DMS53 (cell line): ENCODE results near the gene SCG5.

Experiments
- DNase-seq: peaks from one replicate; lab custom pipeline; 2025; lab: John Stamatoyannopoulos, UW

Gene SCG5

DNA sequence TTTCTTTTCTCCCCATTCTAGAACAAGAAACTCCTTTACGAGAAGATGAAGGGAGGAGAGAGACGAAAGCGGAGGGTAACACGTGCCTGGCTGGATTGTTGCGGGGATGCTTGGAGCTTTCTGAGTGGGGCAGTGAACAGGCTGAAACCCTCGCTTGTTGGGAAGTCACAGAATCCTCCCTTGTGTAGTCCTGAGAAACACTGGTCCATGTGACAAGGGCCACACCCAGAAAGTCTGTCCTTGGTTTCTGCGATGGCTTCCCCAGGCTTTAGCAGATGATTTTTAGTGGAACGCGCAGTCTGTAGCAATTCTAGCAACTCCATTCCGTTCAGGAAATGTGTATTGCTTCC, 50.2 kb downstream of the SCG5 start:
- DNase-seq = no peak

DNA sequence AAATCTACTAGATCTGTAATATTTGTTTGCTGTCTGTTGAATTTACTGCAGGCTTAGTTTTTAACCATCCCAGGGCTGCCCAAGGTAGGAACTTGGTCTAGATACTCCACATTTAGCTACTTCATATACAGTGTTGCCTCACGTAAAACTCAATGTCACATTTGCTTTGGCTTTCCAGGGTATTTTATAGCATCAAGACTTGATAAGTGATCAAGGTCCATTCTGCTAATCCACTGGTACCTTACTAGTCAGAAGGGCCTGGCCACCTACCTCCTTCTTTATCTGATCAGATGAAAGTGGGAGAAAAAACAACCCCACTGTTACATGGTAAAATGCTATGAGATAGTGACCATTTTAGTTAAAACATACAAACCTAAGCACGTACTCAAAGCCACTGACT, 50.8 kb downstream of the SCG5 start:
- no peak for DNase-seq

DNA sequence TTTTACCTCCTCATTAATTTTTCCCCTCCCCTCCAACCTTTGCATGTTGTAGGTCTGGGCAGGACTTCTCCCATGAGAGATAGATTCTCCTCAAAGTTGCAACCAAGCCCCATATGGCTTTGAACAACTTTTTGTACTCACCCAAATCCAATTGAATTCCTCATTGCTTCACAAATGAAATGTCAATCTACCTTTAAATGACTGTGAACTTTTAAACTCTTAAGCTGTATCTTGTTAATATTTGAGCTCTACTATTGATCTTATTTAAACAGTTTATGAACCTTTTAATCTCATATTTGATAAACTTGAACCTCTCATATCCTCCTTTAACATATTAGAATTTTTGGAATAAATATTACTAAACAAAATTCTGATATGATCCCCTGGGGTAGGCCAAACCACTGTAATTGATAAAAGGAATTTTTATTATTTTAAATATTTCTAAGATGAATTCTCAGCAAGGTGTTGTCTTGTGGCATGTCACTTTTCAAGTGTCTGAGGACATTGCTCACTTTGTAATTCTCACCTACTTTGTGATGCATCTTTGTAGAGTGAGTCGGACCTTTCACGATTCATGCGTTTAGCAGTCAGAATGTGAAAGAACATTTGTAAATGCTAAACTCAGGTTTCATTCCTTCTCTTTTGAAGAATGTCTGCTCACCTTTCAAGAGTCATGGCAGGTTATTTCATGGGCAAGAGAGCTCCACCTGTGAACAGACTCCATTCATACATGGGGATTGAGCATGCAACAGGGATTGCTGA, 52.9 kb downstream of the SCG5 start:
- no peak for DNase-seq

DNA sequence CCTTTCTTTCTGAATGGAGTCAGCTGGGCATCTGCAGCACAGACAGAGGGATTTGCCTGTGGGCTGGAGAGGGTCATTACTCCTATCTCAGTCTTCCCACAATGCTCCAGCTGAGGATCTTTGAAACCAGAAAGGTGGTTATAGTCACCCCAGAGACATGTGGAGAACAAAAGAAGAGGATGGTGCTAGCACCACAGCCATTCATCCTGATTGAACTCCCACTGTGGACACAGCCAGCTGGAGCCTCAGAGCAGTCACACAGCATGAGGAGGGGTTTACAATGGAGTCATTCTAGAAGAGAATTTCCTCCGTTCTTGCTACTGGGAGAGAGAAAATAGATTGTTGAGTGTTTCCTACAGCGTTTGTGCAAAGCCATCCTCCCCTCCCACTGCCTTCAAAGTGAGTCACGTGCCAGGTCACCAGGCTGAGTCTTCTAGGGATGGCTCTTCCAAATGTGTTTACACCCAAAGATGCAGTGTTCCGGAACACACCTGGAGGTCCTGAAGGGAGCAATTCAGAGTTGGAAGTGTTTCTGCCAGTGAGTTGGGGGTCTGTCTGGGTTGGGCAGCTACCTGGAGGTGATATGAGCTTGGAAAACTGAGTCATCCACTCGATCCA, 57.4 kb downstream of the SCG5 start:
- no peak for DNase-seq

DNA sequence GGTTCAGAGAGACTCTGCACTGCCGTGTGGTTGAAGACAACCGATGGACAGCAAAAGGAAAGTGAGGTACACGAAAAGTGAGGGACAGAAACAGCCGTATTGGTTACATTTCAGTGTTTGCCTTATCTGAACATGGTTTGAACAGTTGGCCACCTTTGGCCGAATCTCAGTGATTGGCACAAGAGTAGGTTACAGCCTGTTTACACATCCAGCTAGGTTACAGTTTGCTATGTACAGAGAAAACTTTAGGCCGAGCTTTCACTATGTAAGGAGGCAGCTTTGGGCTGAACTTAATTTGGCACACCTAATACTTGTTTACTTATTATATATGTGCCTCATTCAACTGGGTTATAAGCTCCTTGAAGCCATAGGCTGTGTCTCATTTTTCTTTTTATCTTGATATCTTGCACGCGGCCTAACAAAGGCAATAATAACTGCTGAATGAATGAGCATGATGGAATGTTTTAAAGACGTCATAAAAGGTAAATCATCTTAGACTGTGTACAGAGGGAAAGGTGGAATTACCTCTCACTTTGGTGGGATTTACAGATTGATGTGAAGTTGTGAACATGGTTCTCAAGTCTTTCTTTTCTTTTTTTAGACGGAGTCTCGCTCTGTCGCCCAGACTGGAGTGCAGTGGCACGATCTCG, 59.1 kb downstream of the SCG5 start:
- no peak for DNase-seq

DNA sequence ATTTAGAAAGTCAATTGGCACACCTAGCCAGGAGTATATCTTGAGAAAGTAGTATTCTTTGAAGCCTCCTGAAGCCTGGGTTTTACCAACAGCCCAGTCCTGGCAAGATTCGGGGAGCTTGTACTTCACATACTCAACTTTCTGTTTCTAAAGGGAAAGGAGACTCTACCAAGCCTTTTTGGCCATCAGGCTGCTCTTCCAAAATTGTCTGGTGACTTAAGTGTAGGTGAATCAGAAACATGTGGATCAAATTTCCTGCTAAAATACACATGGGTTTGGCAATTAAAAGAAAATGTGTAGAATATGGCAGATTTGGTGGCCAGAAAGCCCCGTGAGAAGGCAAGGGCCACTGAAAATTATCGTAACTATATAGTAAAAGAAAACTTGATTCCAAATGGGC, 60.4 kb downstream of the SCG5 start:
- DNase-seq = no peak

DNA sequence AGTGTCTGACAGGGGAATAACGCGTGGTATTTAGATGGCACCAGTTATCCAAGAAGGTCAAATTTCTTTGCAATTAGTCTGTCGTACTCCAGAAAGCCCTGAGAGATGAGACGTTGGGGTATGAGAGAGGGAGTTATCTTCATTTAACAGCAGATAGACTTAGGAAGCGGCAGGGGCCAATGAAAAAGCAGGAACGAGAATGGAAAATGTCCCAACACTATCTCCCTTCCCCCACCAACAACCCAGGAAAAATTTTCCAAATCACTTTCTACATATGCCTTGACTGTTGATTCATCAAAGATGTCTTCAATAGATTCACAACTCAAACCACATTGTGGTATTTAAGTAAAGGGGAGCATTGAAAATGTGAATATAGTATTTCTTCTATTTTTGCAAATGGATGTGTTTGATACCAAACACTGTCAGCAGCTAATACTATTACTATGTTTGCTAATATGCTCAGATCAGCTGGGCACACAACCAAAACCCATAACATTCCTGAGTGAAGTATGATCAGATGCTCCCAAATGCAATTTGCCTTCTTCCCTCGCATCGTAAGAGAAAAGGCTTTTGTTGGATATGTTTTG, 63.0 kb downstream of the SCG5 start:
- no peak for DNase-seq

DNA sequence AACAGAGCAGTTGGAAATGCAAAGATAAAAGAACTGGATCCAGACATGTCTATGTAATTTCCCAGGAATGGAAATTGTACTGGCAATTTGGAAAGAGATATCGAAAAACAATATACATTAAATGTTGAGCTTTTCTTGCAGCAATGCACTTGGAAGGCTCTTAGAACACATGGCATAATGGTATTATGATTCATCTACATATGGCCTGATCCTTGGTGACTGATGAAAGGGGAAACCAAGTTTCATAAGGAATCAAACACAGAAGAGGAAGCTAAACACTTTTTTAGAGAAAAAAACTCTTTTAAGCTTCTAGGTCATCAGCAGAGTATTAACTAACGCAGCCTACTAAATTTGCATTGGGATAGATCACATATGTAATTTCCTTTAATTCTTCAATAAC, 63.9 kb downstream of the SCG5 start:
- no peak for DNase-seq

DNA sequence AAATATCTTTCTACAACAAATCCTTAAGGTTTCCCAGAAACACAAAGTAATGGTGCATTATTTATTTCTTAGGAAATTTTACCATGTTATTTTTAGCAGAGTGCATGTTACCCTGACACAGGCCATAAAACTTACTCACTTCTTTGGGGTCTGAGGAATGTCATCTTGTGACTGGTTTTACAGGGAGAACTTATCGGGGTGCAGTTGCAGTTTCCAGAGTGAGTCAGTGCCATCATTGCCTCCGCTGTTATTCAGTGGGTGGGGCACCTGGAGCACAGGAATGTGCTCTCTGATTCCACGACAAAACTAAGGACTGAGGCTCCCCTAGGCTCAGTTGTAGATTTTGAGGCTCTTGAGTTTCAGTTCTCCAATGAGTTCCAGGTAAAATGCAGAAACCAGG, 65.2 kb downstream of the SCG5 start:
- no peak for DNase-seq

DNA sequence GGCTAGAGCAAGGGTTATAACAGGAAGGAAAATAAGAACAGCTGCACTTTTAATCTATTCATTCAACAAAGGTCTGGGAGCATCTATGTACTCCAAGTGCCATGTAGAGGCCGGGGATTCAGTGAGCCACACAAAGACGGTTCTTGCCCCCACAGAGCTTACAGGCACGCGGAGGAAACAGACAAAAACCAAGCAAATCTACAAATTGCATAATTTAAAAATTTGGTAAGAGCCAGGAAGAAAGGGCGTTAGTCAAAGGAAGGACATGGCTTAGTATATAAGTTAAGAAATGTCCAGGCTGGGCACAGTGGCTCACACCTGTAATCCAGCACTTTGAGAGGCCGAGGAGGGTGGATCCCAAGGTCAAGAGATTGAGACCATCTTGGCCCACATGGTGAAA, 65.9 kb downstream of the SCG5 start:
- no peak for DNase-seq

DNA sequence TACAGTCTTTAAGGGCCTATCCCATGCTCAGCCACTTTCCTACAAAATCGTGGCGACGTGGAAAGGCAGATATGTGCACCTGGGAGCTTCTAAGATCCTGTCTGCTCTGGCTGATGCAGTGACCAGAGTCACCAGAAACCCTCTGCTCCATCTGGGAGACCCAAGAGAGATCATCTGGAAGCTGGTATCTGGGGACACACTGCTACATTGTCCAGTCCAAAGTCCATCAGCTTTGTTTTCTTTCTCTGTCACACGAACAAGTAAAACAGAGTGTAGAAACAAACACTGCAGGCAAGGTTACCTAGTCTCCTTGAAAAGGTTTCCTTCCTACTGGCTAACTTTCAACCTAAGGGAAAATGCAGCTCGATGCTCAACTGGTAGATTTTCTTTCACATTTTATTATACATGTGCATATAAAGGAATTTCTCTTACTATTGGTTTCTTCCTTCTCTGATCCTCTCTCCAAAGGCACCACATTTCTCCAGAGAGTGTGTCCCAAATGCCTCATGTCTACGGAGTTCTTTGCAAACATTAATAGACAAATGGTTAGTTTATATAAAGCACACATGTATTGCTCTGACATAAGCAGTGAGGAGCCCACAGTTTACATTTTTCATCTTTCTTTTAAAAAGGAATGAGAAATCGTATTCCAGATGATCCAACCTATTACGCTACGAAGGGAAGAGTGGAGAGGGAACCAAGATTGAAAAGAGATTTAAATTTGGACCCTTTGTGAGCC, 68.0 kb downstream of the SCG5 start:
- DNase-seq = peak; percentile 50

DNA sequence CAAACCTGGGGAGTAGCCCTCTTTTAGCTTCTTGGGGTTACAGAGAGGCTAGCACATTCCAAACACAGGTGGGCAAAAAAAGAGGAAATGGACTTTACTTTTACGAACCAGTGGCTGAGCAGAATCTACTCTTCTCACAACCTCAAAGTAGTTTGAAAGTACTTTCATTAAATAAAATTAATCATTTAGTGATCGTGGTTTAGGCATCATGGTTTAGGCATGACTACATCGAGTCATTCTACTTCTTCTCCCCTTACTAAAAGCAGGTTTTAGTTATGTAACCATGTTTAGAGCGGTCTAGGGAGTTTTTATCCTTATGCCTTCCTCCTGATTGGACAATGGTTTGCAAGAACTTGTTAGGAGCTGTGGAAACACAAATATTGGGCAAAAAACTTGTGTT, 73.8 kb downstream of the SCG5 start:
- no peak for DNase-seq

DNA sequence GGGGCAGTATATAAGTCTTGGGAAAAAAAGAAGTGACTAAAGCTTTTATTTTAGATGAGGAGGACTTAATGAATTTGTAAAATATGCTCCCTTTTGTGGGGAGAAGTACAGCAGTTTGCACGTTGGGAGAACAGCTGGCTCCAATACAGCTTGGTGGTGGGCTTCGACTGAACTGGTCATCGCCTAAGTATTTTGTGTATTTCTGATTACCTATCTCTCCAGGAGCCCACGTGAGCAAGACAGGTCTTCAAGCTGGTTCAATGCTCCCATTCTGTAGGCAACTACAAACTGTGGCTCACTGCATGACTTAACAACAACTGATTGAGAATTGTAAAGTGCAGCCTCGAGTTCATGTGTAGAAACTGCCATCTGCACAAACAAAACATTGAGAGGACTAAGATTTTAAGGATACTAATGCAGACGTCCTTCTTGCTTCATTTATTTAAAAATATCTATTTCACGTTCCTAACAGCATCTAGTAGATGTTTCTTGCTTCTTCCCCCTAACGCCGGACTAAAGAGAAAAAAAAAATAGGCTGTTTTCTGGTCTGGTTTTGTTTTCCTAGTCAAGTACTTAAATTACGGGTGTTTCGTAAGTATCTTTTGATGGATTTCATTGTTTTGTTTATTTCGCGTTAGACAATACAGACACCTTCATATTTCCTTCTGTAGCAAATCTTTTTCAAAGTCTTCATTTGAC, 74.9 kb downstream of the SCG5 start:
- no peak for DNase-seq

DNA sequence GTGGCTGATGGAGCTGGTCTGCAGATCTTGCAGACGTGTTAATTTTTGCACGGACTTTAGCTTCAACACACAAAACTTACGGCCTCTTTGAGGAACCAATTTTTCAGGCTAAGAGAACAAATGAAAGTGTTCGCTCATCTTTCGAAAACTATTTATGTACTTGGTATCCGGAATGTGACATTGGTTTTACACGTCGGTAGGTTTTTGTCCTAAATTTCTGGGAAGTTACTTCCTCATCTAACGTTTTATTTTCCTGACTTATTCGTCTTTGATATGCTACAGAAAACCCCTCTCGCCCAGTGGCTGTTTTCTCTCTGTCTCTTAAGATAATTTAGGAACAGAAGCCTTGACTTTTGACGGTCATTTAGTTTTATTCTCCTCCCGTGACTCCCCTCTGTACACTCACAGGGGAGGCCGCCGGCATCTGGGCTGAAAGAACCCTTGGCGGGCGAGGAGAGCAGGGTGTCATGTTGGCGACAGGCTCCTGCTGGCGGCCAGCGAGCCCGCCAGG, 75.5 kb downstream of the SCG5 start:
- no peak for DNase-seq

DNA sequence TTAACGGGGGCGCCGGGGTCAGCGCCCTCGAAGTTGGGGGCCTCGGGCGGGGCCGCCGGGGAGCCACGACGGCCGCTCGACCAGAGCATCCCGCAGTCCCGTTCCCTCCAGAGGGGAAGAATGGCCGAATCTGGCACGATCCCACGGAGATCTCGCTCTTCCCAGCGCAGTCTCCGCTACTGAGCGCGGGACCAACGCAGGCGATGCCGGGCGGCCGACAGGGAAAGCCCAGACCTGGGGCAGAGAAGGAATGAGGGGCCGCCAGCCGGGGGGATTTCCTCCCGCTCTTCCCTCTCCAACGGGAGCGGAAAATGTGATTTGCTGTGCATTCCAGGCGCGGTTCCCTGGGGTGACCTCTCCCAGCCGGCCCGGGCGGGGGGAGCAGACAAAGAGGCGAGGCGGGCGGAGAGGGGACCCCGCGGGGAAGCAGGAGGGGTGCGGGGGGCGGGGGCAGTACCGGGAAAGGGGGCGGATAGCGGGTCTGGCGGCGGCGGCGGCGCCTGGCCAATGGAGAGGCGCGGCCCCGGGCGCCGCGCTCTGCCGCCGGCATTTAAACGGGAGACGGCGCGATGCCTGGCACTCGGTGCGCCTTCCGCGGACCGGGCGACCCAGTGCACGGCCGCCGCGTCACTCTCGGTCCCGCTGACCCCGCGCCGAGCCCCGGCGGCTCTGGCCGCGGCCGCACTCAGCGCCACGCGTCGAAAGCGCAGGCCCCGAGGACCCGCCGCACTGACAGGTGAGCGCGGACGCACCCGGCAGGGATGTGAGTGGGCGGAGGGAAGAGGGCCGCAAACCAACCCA, 76.1 kb downstream of the SCG5 start, which contains the start of gene GREM1:
GREM1 (plus strand) TSS at position 579 of the 801 bp plus-strand sequence. CDS start 12,687 bp downstream, outside the sequence.
- DNase-seq = peak; percentile 35

DNA sequence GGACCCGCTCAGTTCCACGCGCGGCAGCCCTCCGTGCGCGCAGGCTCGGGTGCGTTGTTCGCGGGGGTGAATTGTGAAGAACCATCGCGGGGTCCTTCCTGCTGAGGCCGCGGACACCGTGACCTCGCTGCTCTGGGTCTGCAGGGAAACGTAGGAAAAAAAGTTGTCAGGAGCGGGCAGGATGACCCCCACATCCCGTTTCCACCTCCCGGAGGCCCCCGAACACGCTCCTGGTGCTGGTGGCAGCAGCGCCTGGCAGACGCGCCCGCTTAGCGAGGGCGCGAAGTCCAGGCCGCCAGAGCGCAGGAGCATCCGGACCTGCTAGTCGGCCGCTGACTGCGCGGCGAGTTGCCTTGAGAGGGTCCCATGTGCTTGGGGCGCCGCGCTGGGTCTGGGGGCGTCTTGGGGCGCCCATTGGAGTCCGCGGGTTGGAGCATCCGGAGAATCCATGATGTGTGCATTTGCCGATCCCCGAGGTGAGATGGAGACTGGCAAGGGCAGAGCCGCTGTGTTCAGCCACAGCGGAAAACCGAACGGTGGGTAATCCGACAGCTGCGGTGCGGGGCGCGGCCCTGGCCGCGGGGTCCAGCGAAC, 76.8 kb downstream of the SCG5 start:
- peak; percentile 54 for DNase-seq

DNA sequence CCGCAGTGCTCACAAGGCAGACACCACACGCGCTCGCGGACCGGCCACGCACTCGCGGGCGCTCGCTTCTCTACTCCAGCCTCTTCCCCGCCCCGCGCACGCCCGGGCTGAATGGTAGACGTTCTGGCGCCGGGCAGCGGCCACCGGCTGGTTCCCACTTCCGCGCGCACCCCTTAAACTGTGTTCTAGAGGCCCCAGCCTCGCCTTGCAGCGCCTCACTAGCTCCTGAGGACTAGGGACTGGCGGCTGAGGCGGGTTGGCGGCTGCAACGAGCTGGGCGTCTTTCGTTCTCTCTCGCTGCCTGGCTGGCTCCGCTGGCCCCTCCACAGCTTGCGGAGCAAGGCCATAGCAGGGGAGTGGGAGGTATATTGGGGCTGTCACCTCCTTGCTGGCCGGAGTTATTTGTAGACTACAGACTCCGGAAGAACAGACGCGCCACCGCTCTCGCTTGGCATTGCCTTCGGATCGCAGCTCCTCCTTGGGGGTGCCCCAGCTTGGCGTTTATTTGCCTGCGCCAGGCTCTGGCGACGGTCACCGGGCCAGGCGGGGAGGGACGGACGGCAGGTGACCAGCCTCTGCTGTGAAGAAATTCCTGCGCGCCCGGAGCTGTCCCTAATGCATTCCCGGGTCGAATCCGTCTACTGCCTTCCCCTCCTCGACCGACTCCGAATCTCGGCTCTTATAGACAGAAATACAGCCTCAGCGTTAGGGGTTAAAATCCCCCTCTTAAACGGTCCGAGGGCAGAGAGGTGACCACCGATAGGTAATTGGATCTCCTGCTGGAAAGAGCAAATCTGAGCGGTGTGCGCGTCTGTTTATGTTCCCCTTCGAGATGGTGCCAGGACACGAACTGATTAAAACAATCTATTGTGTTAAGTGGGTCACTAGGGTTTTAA, 77.6 kb downstream of the SCG5 start:
- DNase-seq = peak; percentile 53

DNA sequence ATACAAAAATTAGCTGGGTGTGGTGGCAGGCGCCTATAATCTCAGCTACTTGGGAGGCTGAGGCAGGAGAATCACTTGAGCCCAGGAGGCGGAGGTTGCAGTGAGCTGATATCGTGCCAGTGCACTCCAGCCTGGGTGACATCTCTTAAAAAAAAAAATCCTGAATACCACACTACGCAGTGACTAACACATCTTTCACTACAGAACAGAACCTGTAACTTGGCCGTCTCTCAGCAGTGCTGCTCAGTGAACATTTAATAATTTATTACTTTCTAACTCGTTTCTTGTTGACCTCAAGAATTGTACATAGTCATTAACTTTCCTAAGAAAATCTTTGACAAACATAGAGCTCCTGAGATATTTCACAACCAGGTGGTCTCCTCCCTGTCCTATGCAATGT, 80.1 kb downstream of the SCG5 start:
- DNase-seq = no peak

DNA sequence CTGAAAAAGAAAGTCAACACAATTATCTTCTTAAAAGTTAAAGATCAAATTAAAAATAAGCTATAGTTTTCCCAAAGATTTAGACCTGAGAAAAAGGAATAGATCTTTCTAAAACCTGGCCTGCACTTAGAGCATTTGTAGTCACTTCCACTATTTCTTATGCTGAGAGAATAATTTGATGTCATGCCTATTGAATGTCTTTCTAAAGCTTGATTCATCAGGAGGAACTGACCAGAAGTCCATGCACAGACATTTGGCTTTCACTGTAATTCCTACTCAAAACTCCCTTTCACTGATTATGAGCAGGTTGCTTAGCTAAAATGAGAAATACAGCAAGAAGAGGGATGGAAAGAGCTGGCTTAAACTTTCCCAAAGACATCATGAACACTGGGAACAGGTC, 80.6 kb downstream of the SCG5 start:
- DNase-seq = no peak
